HepG2 (cell line): ENCODE measurements around the gene TIMM10. TPM values are rescaled to one million over a fixed set of nuclear protein-coding genes. Genes with fewer than 3 reads are reported as not detected.

ENCODE experiments used
- AGO1 ChIP-seq: fragments of 200-400 bp; formaldehyde crosslinking; IDR thresholded peaks from 2 replicates; pipeline ENCODE4 v1.6.1; 2017; ENCODE audit warnings: mild to moderate bottlenecking, low read depth, low read length, moderate library complexity; ENCODE audit not compliant: poor library complexity, severe bottlenecking
- ATF7 ChIP-seq, 2 experiments: fragments of 450-650 bp in 1 of 2; sonication (generic) in 1 of 2; formaldehyde crosslinking in 1 of 2; IDR thresholded peaks; 2 replicates each; pipeline versions ENCODE4 v1.4.0 to v1.6.1; 2016 to 2020; ENCODE audit warnings: antibody characterized with exemption in 1 of 2, mild to moderate bottlenecking in 1 of 2, missing genetic modification reagents in 1 of 2
- CBX5 ChIP-seq: sonication (generic); formaldehyde crosslinking; IDR thresholded peaks from 2 replicates; pipeline ENCODE4 v1.4.0; 2020; ENCODE audit warnings: missing genetic modification reagents, borderline replicate concordance
- HCFC1 ChIP-seq: fragments of 150-350 bp; IDR thresholded peaks from 2 replicates; pipeline ENCODE4 v1.6.1; 2014; ENCODE audit warnings: low read depth, low read length
- HDAC1 ChIP-seq: sonication (generic); formaldehyde crosslinking; IDR thresholded peaks from 2 replicates; pipeline ENCODE4 v1.5.1; 2020; ENCODE audit warnings: mild to moderate bottlenecking, missing genetic modification reagents
- HNF1A ChIP-seq, 2 experiments: sonication (generic) in 1 of 2; formaldehyde crosslinking in 1 of 2; IDR thresholded peaks; 2 replicates each; pipeline versions ENCODE4 v1.4.0 to v1.6.1; 2016 to 2020; ENCODE audit warnings: borderline replicate concordance in 1 of 2, low read depth in 1 of 2, mild to moderate bottlenecking in 1 of 2, missing genetic modification reagents in 1 of 2
- MXI1 ChIP-seq: IDR thresholded peaks from 3 replicates; pipeline ENCODE4 v1.6.1; 2012; ENCODE audit warnings: low read depth, low read length, inconsistent platforms, borderline replicate concordance
- ONECUT2 ChIP-seq: sonication (generic); formaldehyde crosslinking; IDR thresholded peaks from 2 replicates; pipeline ENCODE4 v1.4.0; 2020; ENCODE audit warnings: missing genetic modification reagents
- PAF1 ChIP-seq: IDR thresholded peaks from 2 replicates; pipeline ENCODE4 v1.6.1; 2016; ENCODE audit warnings: missing genetic modification reagents, missing compliant biosample characterization
- PHF8 ChIP-seq: sonication (generic); formaldehyde crosslinking; IDR thresholded peaks from 2 replicates; pipeline ENCODE4 v1.5.0; 2020; ENCODE audit warnings: missing genetic modification reagents
- RARG ChIP-seq: sonication (generic); formaldehyde crosslinking; IDR thresholded peaks from 2 replicates; pipeline ENCODE4 v1.4.0; 2020; ENCODE audit warnings: low read depth, mild to moderate bottlenecking, missing genetic modification reagents
- RNF219 ChIP-seq: sonication (generic); formaldehyde crosslinking; IDR thresholded peaks from 2 replicates; pipeline ENCODE4 v1.5.0; 2020; ENCODE audit warnings: mild to moderate bottlenecking, missing genetic modification reagents
- SALL2 ChIP-seq: sonication (generic); formaldehyde crosslinking; IDR thresholded peaks from 2 replicates; pipeline ENCODE4 v1.8.1; 2023; ENCODE audit warnings: mild to moderate bottlenecking, missing genetic modification reagents, inconsistent platforms
- SMAD3 ChIP-seq: sonication (generic); formaldehyde crosslinking; IDR thresholded peaks from 2 replicates; pipeline ENCODE4 v1.4.0; 2020; ENCODE audit warnings: missing genetic modification reagents
- SMYD3 ChIP-seq: sonication (generic); formaldehyde crosslinking; IDR thresholded peaks from 2 replicates; pipeline ENCODE4 v1.8.1; 2023; ENCODE audit warnings: mild to moderate bottlenecking, missing genetic modification reagents
- TGIF2 ChIP-seq: IDR thresholded peaks from 2 replicates; pipeline ENCODE4 v1.6.1; 2016; ENCODE audit warnings: control low read depth, missing compliant biosample characterization
- XRCC5 ChIP-seq: fragments of 200-400 bp; formaldehyde crosslinking; optimal IDR thresholded peaks from 2 replicates; pipeline ENCODE3; 2017; ENCODE audit warnings: mild to moderate bottlenecking, low read length
- ZBTB20 ChIP-seq: sonication (generic); formaldehyde crosslinking; IDR thresholded peaks from 2 replicates; pipeline ENCODE4 v1.8.1; 2023; ENCODE audit warnings: missing genetic modification reagents, low read depth, mild to moderate bottlenecking, borderline replicate concordance
- ZBTB26 ChIP-seq: IDR thresholded peaks from 2 replicates; pipeline ENCODE4 v1.6.1; 2016; ENCODE audit warnings: missing compliant biosample characterization, missing genetic modification reagents, borderline replicate concordance
- ZFAT ChIP-seq: sonication (generic); formaldehyde crosslinking; conservative IDR thresholded peaks from 2 replicates; pipeline ENCODE4 v1.8.1; 2023; ENCODE audit warnings: missing genetic modification reagents, inconsistent platforms
- ZNF607 ChIP-seq: sonication (generic); formaldehyde crosslinking; IDR thresholded peaks from 2 replicates; pipeline ENCODE4 v1.5.1; 2020; ENCODE audit warnings: missing genetic modification reagents, mild to moderate bottlenecking, borderline replicate concordance
- polyA plus RNA-seq, 8 experiments: library from polyadenylated mRNA; depleted of rRNA in 3 of 8; stranded (reverse) in 7 of 8; unstranded in 1 of 8; fragments of >200 nt; fragmentation: Illumina TruSeq in 4 of 8; extraction: Trizol in 4 of 8; gene quantifications; 2 replicates each; pipeline versions ENCODE4 v1.2.1 to v1.2.3, GENCODE V29; 2011 to 2016; ENCODE audit warnings: low read depth in 4 of 8, missing spikeins in 1 of 8, mixed read lengths in 1 of 8; ENCODE audit not compliant: insufficient read depth in 1 of 8
- total RNA-seq, 5 experiments: library from RNA; depleted of rRNA; stranded (reverse); fragments of >200 nt; fragmentation: Illumina TruSeq; extraction: Trizol; gene quantifications; 2 replicates each; pipeline ENCODE4 v1.2.3, GENCODE V29; 2016; ENCODE audit warnings: low read depth in 1 of 5

TIMM10 gene
- total and polyA plus RNA-seq, 2 of the 13 experiments (the other 11 are each of a cell fraction or from before 2014, with no cell fraction given) = 67.8 to 82.2 TPM

GRCh38 chr11:57530596-57531507 lies at the start of gene TIMM10 (continued):
- TF ChIP-seq RNF219 (CRISPR knock-in tag) (peak; percentile 83), SMYD3 (no peak), ZNF607 (CRISPR knock-in tag) (no peak), HDAC1 (CRISPR knock-in tag) (peak; percentile 86), MXI1 (peak; percentile 98; the same call in 2 of the 3 replicates), ATF7 (IDR thresholded peaks at IDR 0.05) (no peak), ATF7 (CRISPR knock-in tag; IDR thresholded peaks at IDR 0.05) (no peak; the same call in 1 of the 2 replicates), HNF1A (IDR thresholded peaks at IDR 0.05; ENCODE audit: low read depth) (peak; percentile 53; the same call in 1 of the 2 replicates), HNF1A (CRISPR knock-in tag; IDR thresholded peaks at IDR 0.05; ENCODE audit: borderline replicate concordance) (no peak; the same call in 1 of the 2 replicates), RARG (no peak), SMAD3 (CRISPR knock-in tag) (0 out of 2 replicates have a peak, but pooled peaks have one; percentile 69), AGO1 (no peak), HCFC1 (peak; percentile 52; the same call in 1 of the 2 replicates), PAF1 (CRISPR knock-in tag) (no peak), XRCC5 (peak; percentile 91), ZFAT (CRISPR knock-in tag) (no peak), TGIF2 (CRISPR knock-in tag) (peak; percentile 85; the same call in 1 of the 2 replicates), ONECUT2 (CRISPR knock-in tag) (peak; percentile 70; the same call in 1 of the 2 replicates), ZBTB20 (CRISPR knock-in tag) (no peak), CBX5 (CRISPR knock-in tag) (no peak), SALL2 (CRISPR knock-in tag) (peak; percentile 70; the same call in 1 of the 2 replicates), PHF8 (peak; percentile 71; the same call in 1 of the 2 replicates), ZBTB26 (CRISPR knock-in tag) (no peak)
